ENCODE data around the gene ZNF680. TPM values are rescaled to one million over a fixed set of nuclear protein-coding genes. Genes with fewer than 3 reads are reported as not detected.

Gene ZNF680
- total and polyA plus RNA-seq, 2 experiments from 2014 or later, result 27.3 to 62.5 TPM

- no peak for TF ChIP-seq ZNF462 (CRISPR knock-in tag; IDR thresholded peaks at IDR 0.05)
- no peak for TF ChIP-seq JUNB (IDR thresholded peaks at IDR 0.05; ENCODE audit: unreplicated experiment)
- TF ChIP-seq ZNF331 (CRISPR knock-in tag; IDR thresholded peaks at IDR 0.05; ENCODE audit: low read depth), result no peak
- no peak for TF ChIP-seq POLR2AphosphoS5 (IDR thresholded peaks at IDR 0.05; ENCODE audit: low read depth)
- TF ChIP-seq CREB1 (CRISPR knock-in tag; IDR thresholded peaks at IDR 0.05; ENCODE audit: low read depth), result no peak
- no peak for TF ChIP-seq CTCF (conservative IDR thresholded peaks at IDR 0.05; ENCODE audit: low read depth in 2 of 2)
- no peak for TF ChIP-seq ETS1 (IDR thresholded peaks at IDR 0.05)
- no peak for TF ChIP-seq NANOG (IDR thresholded peaks at IDR 0.05; ENCODE audit: borderline replicate concordance)
- no peak for TF ChIP-seq STAT1 (IDR thresholded peaks at IDR 0.05; ENCODE audit: unreplicated experiment)
- no peak for TF ChIP-seq EZH2phosphoT487 (IDR thresholded peaks at IDR 0.05; ENCODE audit: unreplicated experiment)
These were observed 39.2 kb upstream of the ZNF680 start (continued) for GRCh38 chr7:64602086-64602485.

Measured in GM23338 (cell line).